A549 (cell line): ENCODE results near the gene MEA1. TPM values are rescaled to one million over a fixed set of nuclear protein-coding genes. Genes with fewer than 3 reads are reported as not detected.

ENCODE experiments used
- ATAC-seq, 2 experiments: fragments of 200-7000 bp in 1 of 2; fragments of >200 bp in 1 of 2; cut with Nextera tagmentation in 1 of 2; cut with Tn5 transposase in 1 of 2; 3 replicates each; pipeline versions ENCODE4 v1.8.0 to v1.9.1; 2018 to 2020; ENCODE audit warnings: mild to moderate bottlenecking in 1 of 2, moderate library complexity in 1 of 2
- CTCF ChIA-PET: fragments of 300-600 bp; sonication (Branson Sonifier 250); formaldehyde crosslinking; extraction: SDS; loops from one replicate; lab custom pipeline; 2021; ENCODE audit warnings: antibody characterized with exemption, inconsistent platforms; lab: Yijun Ruan, JAX
- POLR2A ChIA-PET: fragments of 350-600 bp; formaldehyde crosslinking; extraction: SDS; loops from one replicate; lab custom pipeline; 2021; ENCODE audit warnings: antibody characterized with exemption, inconsistent platforms; lab: Yijun Ruan, JAX
- DNase-seq, 2 experiments: peaks; one replicate each; pipeline versions ENCODE4 v3.0.0 to v3.0.0-alpha.2; 2011 to 2016; ENCODE audit warnings: low read depth in 1 of 2, low spot score in 1 of 2
- FAIRE-seq: peaks from 2 replicates; lab custom pipeline; 2011; peaks lifted over from hg19 to GRCh38; lab: Jason Lieb, UNC
- H3K27ac ChIP-seq, 2 experiments: fragments of >200 bp; sonication (Bioruptor Twin); formaldehyde crosslinking; 3 replicates each; pipeline ENCODE4 v1.5.1; 2016 to 2017
- H3K4me1 ChIP-seq: fragments of >200 bp; sonication (Bioruptor Twin); formaldehyde crosslinking; 3 replicates; pipeline ENCODE4 v1.6.1; 2016
- H3K4me2 ChIP-seq: fragments of >200 bp; sonication (Bioruptor Twin); formaldehyde crosslinking; 3 replicates; pipeline ENCODE4 v1.6.1; 2016
- H3K4me3 ChIP-seq: fragments of >200 bp; sonication (Bioruptor Twin); formaldehyde crosslinking; 3 replicates; pipeline ENCODE4 v1.5.1; 2016
- H3K9me3 ChIP-seq: fragments of >200 bp; sonication (Bioruptor Twin); formaldehyde crosslinking; 3 replicates; pipeline ENCODE4 v1.6.1; 2016
- CEBPB ChIP-seq, 2 experiments: fragments of >200 bp in 1 of 2; sonication (Bioruptor Twin) in 1 of 2; formaldehyde crosslinking in 1 of 2; IDR thresholded peaks; 2 replicates each; pipeline ENCODE4 v1.6.1; 2012 to 2016
- CHD2 ChIP-seq: fragments of 150-350 bp; IDR thresholded peaks from 2 replicates; pipeline ENCODE4 v1.6.1; 2014; ENCODE audit warnings: low read length; ENCODE audit not compliant: partially characterized antibody
- CHD4 ChIP-seq: fragments of 200-600 bp; sonication (generic); IDR thresholded peaks from 2 replicates; pipeline ENCODE4 v1.6.1; 2016; ENCODE audit warnings: antibody characterized with exemption, mild to moderate bottlenecking, borderline replicate concordance
- EHMT2 ChIP-seq: fragments of 200-600 bp; sonication (generic); IDR thresholded peaks from 2 replicates; pipeline ENCODE4 v1.6.1; 2016; ENCODE audit warnings: antibody characterized with exemption, low read depth, mild to moderate bottlenecking, moderate library complexity
- ESRRA ChIP-seq: fragments of 150-350 bp; IDR thresholded peaks from 2 replicates; pipeline ENCODE4 v1.6.1; 2014; ENCODE audit warnings: mild to moderate bottlenecking, low read length, borderline replicate concordance
- FOSL2 ChIP-seq, 2 experiments: fragments of 450-650 bp in 1 of 2; fragments of >200 bp in 1 of 2; sonication (Bioruptor Twin) in 1 of 2; formaldehyde crosslinking; IDR thresholded peaks; 2 replicates each; pipeline versions ENCODE4 v1.5.0 to v1.6.1; 2016 to 2020; ENCODE audit warnings: mild to moderate bottlenecking in 1 of 2, moderate library complexity in 1 of 2
- HEYL ChIP-seq: fragments of 250-450 bp; sonication (Bioruptor Pico); IDR thresholded peaks from 2 replicates; pipeline ENCODE4 v1.8.0; 2021; ENCODE audit warnings: mild to moderate bottlenecking, moderate library complexity
- HOXA7 ChIP-seq: fragments of 250-450 bp; sonication (Bioruptor Pico); IDR thresholded peaks from 2 replicates; pipeline ENCODE4 v1.5.0; 2020; ENCODE audit warnings: mild to moderate bottlenecking, moderate library complexity
- HOXB13 ChIP-seq: fragments of 250-450 bp; sonication (Bioruptor Pico); IDR thresholded peaks from 2 replicates; pipeline ENCODE4 v1.5.0; 2020; ENCODE audit warnings: low read depth, mild to moderate bottlenecking, moderate library complexity
- JUN ChIP-seq, 2 experiments: fragments of >200 bp; sonication (Bioruptor Twin); formaldehyde crosslinking; IDR thresholded peaks; 2 replicates in 1 of 2; 3 replicates in 1 of 2; pipeline ENCODE4 v1.6.1; 2016 to 2017
- PHF8 ChIP-seq: fragments of 200-600 bp; sonication (generic); IDR thresholded peaks from 2 replicates; pipeline ENCODE4 v1.6.1; 2016; ENCODE audit warnings: low read depth, mild to moderate bottlenecking, antibody characterized with exemption, moderate library complexity, borderline replicate concordance
- POLR2AphosphoS2 ChIP-seq: conservative IDR thresholded peaks from 2 replicates; pipeline ENCODE4 v1.6.1; 2012; ENCODE audit warnings: low read length, improper control_type of control experiment, inconsistent platforms
- RCOR1 ChIP-seq: fragments of 150-350 bp; IDR thresholded peaks from 2 replicates; pipeline ENCODE4 v1.6.1; 2014; ENCODE audit warnings: antibody characterized with exemption, low read length, low read depth
- RFX5 ChIP-seq: fragments of 450-650 bp; IDR thresholded peaks from 2 replicates; pipeline ENCODE4 v1.7.1; 2014; ENCODE audit warnings: antibody characterized with exemption, mild to moderate bottlenecking, moderate library complexity
- SREBF2 ChIP-seq: fragments of 450-650 bp; IDR thresholded peaks from 2 replicates; pipeline ENCODE4 v1.6.1; 2014; ENCODE audit warnings: mild to moderate bottlenecking, moderate library complexity
- ZC3H11A ChIP-seq: fragments of 450-650 bp; IDR thresholded peaks from 2 replicates; pipeline ENCODE4 v1.6.1; 2014; ENCODE audit warnings: antibody characterized with exemption, mild to moderate bottlenecking
- ZNF302 ChIP-seq: fragments of 250-450 bp; sonication (Bioruptor Pico); IDR thresholded peaks from 2 replicates; pipeline ENCODE4 v1.9.0; 2021; ENCODE audit warnings: inconsistent platforms, mild to moderate bottlenecking, moderate library complexity
- WGBS: methylation state at CpG from one replicate; pipeline ENCODE4 v1.1.6; 2017; ENCODE audit errors: missing lambda C conversion rate; 5-methylcytosine and 5-hydroxymethylcytosine counted together
- polyA plus RNA-seq, 4 experiments: library from polyadenylated mRNA; depleted of rRNA in 3 of 4; stranded (reverse); fragments of >200 nt; fragmentation: RNase III in 1 of 4; extraction: RNeasy Plus Mini Kit Qiagen cat#74134 plus additional on column Dnase treatment in 1 of 4; gene quantifications; 2 replicates in 3 of 4; 3 replicates in 1 of 4; pipeline ENCODE4 v1.2.3, GENCODE V29; 2011 to 2017
- TF ChIP-seq, protein P1 (sequence below): IDR thresholded peaks from 2 replicates; pipeline ENCODE4 v1.6.1; 2012
- TF ChIP-seq, protein P2 (sequence below): fragments of 450-650 bp; IDR thresholded peaks from 2 replicates; pipeline ENCODE4 v1.6.1; 2014; ENCODE audit warnings: antibody characterized with exemption
- TF ChIP-seq, protein P3 (sequence below): fragments of 200-600 bp; sonication (generic); IDR thresholded peaks from 2 replicates; pipeline ENCODE4 v1.6.1; 2016; ENCODE audit warnings: antibody characterized with exemption, mild to moderate bottlenecking, moderate library complexity
- TF ChIP-seq, protein P4 (sequence below): fragments of 250-450 bp; sonication (Bioruptor Pico); IDR thresholded peaks from 2 replicates; pipeline ENCODE4 v1.5.0; 2020; ENCODE audit warnings: low read depth, mild to moderate bottlenecking, moderate library complexity

Gene MEA1
- polyA plus RNA-seq, 2 of the 4 experiments (the other 2 are of a cell fraction): 58.6 to 94.3 TPM

DNA sequence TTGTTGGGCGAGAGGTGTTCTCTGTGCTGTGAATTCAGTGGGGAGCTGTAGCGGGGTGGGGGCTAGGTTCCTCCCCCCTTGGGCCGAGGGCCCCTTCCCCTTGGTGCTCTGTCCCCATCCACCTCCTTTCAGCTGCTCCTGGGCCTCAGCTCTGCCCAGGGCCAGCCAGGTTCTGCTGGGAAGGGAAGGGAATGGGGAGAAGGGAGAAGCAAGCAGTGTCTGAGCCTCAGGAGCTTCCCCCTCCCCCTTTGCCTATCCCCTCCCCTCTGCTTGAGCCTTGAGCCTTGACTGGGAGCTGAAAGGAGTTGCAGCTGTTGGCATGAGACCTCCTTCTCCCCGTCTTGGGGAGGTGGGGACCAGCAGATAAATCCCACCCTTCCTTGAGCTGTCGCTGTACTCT lies 7.1 kb upstream of the MEA1 start:
- no peak for TF ChIP-seq CHD2
- TF ChIP-seq POLR2AphosphoS2: no peak
- no peak for TF ChIP-seq SREBF2
- TF ChIP-seq ZC3H11A: no peak
- TF ChIP-seq ZNF302 (CRISPR knock-in tag): no peak
- TF ChIP-seq, protein P1, sequence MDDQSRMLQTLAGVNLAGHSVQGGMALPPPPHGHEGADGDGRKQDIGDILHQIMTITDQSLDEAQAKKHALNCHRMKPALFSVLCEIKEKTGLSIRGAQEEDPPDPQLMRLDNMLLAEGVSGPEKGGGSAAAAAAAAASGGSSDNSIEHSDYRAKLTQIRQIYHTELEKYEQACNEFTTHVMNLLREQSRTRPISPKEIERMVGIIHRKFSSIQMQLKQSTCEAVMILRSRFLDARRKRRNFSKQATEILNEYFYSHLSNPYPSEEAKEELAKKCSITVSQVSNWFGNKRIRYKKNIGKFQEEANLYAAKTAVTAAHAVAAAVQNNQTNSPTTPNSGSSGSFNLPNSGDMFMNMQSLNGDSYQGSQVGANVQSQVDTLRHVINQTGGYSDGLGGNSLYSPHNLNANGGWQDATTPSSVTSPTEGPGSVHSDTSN: no peak
- no peak for TF ChIP-seq RCOR1
- TF ChIP-seq, all 56 proteins: peak for 0
- Histone ChIP-seq H3K27ac (peak overlapping the region; percentile 78 to 96), H3K4me2 (peak overlapping the region; percentile 87), H3K4me3 (peak overlapping the region; percentile 74), H3K9me3 (no peaks in the 10 kb centered on the region), H3K4me1 (peaks cover 14% of the 10 kb centered on the region)
- no peak for DNase-seq
- no peak for FAIRE-seq
- ChIA-PET POLR2A (interaction anchor here (0.6 to 1.6 kb wide), 5 partner anchors 9 to 91 kb away, joined by 3 to 6 read pairs (median 4); partner anchors contain the start of genes CNPY3, KLC4, MRPL2 and PPP2R5D), CTCF (interaction anchor here (0.5 to 2.5 kb wide), 4 partner anchors 11 to 123 kb away, joined by 3 to 7 read pairs (median 4); no protein-coding TSS in a partner anchor)
- peak; percentile 33 to 45; a peak in 5 of 6 replicates for ATAC-seq
- WGBS: 46% methylated on average over 5 of the region's 5 CpGs

DNA sequence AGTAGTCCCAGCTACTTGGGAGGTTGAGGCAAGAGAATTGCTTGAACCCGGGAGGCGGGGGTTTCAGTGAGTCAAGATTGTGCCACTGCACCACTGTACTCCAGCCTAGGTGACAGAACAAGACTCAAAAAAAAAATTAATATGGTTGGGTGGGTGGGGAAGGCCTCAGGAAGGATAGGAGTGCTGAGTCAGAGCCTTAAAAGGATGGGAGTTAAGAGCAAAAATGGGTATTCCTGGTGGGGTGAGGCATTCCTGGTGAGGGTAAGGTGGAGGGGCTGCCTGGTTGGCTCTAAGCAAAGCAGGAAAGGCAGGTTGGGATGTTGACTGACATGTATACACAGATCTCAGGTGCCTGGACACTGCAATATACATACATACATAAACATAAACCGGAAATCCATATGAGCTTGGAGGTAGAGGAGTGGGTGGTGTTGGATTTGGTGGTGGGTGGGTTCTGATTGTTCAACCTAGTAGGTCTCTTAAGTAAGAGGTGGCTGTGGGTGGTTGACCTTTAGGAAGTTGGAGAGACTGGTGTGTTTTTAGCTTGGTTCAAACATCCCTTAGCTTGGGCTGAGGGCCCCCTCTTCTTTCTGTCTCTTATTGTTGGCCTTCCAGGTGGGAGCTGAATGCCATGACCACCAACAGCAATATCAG lies 6.4 kb upstream of the MEA1 start:
- TF ChIP-seq, protein P2, sequence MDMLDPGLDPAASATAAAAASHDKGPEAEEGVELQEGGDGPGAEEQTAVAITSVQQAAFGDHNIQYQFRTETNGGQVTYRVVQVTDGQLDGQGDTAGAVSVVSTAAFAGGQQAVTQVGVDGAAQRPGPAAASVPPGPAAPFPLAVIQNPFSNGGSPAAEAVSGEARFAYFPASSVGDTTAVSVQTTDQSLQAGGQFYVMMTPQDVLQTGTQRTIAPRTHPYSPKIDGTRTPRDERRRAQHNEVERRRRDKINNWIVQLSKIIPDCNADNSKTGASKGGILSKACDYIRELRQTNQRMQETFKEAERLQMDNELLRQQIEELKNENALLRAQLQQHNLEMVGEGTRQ: no peak
- TF ChIP-seq JUN (IDR thresholded peaks at IDR 0.05): no peak
- no peak for TF ChIP-seq HOXB13 (CRISPR knock-in tag)
- TF ChIP-seq FOSL2 (IDR thresholded peaks at IDR 0.05): no peak
- no peak for TF ChIP-seq FOSL2 (CRISPR knock-in tag; IDR thresholded peaks at IDR 0.05)
- no peak for TF ChIP-seq EHMT2
- no peak for TF ChIP-seq HEYL (CRISPR knock-in tag)
- no peak for TF ChIP-seq HOXA7 (CRISPR knock-in tag)
- H3K4me2 ChIP-seq: no peak overlapping the region
- H3K27ac ChIP-seq: peak overlapping the region in 1 of 2 experiments; percentile 96; a peak in 2 of 6 replicates
- ATAC-seq (no peak), FAIRE-seq (no peak), DNase-seq (no peak)
- ChIA-PET CTCF (interaction anchor here (1.3 to 2.5 kb wide), 2 partner anchors 11 to 123 kb away, joined by 4 to 7 read pairs; no protein-coding TSS in a partner anchor), POLR2A (interaction anchor here (1.1 to 1.5 kb wide), 2 partner anchors 9 to 91 kb away, joined by 3 to 4 read pairs; partner anchors contain the start of gene CNPY3)
- 92% methylated on average over 3 of the region's 3 CpGs for whole genome bisulfite sequencing
- H3K9me3 ChIP-seq: no peaks in the 10 kb centered on the region
- no peak overlapping the region for H3K4me3 ChIP-seq
- H3K4me1 ChIP-seq: peaks cover 15% of the 10 kb centered on the region

DNA sequence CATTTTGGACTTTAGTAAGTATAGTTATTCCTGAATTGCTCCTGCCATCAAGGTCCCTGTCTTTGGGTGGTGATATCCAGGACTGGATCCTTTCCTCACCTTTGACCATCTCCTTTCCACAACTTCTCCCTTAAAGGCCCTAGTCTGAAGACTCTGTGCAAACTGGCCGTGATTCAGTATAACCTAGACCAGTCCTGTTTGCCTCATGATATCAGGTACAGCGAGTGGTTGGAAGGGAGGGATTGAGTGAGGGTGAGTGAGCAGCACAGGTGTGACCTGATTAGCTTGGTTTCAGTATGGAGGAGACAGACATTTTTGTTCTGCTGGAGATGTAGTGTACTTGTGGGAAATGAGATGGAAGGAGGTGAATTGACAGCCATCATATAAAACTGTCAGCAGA lies 5.4 kb upstream of the MEA1 start:
- Histone ChIP-seq H3K4me2 (no peak overlapping the region), H3K4me1 (peaks cover 20% of the 10 kb centered on the region), H3K9me3 (no peaks in the 10 kb centered on the region), H3K4me3 (no peak overlapping the region), H3K27ac (no peak overlapping the region)
- WGBS: 100% methylated on average over 2 of the region's 2 CpGs
- POLR2A ChIA-PET: no interaction called here
- CTCF ChIA-PET: interaction anchor here (2.5 kb wide), 1 partner anchor 124 kb away, joined by 7 read pairs; no protein-coding TSS in a partner anchor
- ATAC-seq (no peak), DNase-seq (no peak), FAIRE-seq (no peak)
- no peak for TF ChIP-seq CHD4
- no peak for TF ChIP-seq HOXA7 (CRISPR knock-in tag)
- no peak for TF ChIP-seq RFX5
- no peak for TF ChIP-seq PHF8
- TF ChIP-seq ESRRA: no peak
- TF ChIP-seq CEBPB (IDR thresholded peaks at IDR 0.05): no peak
- TF ChIP-seq, protein P3, sequence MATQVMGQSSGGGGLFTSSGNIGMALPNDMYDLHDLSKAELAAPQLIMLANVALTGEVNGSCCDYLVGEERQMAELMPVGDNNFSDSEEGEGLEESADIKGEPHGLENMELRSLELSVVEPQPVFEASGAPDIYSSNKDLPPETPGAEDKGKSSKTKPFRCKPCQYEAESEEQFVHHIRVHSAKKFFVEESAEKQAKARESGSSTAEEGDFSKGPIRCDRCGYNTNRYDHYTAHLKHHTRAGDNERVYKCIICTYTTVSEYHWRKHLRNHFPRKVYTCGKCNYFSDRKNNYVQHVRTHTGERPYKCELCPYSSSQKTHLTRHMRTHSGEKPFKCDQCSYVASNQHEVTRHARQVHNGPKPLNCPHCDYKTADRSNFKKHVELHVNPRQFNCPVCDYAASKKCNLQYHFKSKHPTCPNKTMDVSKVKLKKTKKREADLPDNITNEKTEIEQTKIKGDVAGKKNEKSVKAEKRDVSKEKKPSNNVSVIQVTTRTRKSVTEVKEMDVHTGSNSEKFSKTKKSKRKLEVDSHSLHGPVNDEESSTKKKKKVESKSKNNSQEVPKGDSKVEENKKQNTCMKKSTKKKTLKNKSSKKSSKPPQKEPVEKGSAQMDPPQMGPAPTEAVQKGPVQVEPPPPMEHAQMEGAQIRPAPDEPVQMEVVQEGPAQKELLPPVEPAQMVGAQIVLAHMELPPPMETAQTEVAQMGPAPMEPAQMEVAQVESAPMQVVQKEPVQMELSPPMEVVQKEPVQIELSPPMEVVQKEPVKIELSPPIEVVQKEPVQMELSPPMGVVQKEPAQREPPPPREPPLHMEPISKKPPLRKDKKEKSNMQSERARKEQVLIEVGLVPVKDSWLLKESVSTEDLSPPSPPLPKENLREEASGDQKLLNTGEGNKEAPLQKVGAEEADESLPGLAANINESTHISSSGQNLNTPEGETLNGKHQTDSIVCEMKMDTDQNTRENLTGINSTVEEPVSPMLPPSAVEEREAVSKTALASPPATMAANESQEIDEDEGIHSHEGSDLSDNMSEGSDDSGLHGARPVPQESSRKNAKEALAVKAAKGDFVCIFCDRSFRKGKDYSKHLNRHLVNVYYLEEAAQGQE: no peak
- TF ChIP-seq, protein P4, sequence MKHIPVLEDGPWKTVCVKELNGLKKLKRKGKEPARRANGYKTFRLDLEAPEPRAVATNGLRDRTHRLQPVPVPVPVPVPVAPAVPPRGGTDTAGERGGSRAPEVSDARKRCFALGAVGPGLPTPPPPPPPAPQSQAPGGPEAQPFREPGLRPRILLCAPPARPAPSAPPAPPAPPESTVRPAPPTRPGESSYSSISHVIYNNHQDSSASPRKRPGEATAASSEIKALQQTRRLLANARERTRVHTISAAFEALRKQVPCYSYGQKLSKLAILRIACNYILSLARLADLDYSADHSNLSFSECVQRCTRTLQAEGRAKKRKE (CRISPR knock-in tag): no peak
